A673 (cell line): ENCODE data around the gene ICOSLG.
"Not testable (repeated sequence)": the region's sequence is repeated elsewhere in the genome, so short reads cannot be mapped to it uniquely, and the experiment has no call there.

Experiments used
- EZH2 ChIP-seq: fragments of 200-600 bp; sonication (generic); IDR thresholded peaks from 2 replicates; pipeline ENCODE4 v1.6.1; 2017; ENCODE audit warnings: borderline replicate concordance, low read depth, mild to moderate bottlenecking, mixed read lengths, antibody characterized with exemption, low read length; ENCODE audit not compliant: poor library complexity, severe bottlenecking
- TF ChIP-seq, protein P1 (sequence below): fragments of 300-800, 200-600 bp; sonication (generic); conservative IDR thresholded peaks from 2 replicates; pipeline ENCODE4 v1.5.1; 2017; ENCODE audit warnings: low read depth, mild to moderate bottlenecking, antibody characterized with exemption, low read length, moderate library complexity, mixed read lengths

DNA sequence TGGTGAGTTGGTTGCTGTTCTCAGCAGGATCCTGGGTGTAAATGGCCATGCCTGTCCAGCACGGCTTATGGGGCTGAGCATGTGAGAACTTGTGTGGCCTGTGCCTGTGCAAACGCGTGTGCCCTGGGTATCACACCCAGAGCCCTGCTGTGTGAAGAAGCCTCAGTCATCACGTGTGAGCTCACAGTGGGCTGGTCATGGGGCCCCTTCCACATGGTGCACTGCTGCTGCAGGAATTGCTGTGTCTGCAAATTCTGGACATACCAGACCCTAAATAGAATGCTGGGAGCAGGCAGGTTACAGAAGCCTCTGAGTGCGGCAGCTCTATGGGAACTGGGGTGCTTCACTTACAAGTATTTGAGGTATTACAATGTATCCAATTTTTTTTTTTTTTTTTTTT, 17.4 kb downstream of the ICOSLG start:
- TF ChIP-seq EZH2 = not testable (repeated sequence)
- TF ChIP-seq, protein P1, sequence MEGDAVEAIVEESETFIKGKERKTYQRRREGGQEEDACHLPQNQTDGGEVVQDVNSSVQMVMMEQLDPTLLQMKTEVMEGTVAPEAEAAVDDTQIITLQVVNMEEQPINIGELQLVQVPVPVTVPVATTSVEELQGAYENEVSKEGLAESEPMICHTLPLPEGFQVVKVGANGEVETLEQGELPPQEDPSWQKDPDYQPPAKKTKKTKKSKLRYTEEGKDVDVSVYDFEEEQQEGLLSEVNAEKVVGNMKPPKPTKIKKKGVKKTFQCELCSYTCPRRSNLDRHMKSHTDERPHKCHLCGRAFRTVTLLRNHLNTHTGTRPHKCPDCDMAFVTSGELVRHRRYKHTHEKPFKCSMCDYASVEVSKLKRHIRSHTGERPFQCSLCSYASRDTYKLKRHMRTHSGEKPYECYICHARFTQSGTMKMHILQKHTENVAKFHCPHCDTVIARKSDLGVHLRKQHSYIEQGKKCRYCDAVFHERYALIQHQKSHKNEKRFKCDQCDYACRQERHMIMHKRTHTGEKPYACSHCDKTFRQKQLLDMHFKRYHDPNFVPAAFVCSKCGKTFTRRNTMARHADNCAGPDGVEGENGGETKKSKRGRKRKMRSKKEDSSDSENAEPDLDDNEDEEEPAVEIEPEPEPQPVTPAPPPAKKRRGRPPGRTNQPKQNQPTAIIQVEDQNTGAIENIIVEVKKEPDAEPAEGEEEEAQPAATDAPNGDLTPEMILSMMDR = not testable (repeated sequence)
